ENCODE measurements around the gene TBC1D19.

GRCh38 chr4:26758899-26759298, 175.0 kb downstream of the TBC1D19 start:
- TF ChIP-seq CTCF (IDR thresholded peaks at IDR 0.05): no peak
- no peak for TF ChIP-seq POLR2A (IDR thresholded peaks at IDR 0.05)
